ENCODE measurements around the gene HAUS5. TPM values are rescaled to one million over a fixed set of nuclear protein-coding genes. Genes with fewer than 3 reads are reported as not detected.

Gene HAUS5
- total and polyA plus RNA-seq, 9 donors: 8.8 to 24.5 (median 19.4) TPM

DNA sequence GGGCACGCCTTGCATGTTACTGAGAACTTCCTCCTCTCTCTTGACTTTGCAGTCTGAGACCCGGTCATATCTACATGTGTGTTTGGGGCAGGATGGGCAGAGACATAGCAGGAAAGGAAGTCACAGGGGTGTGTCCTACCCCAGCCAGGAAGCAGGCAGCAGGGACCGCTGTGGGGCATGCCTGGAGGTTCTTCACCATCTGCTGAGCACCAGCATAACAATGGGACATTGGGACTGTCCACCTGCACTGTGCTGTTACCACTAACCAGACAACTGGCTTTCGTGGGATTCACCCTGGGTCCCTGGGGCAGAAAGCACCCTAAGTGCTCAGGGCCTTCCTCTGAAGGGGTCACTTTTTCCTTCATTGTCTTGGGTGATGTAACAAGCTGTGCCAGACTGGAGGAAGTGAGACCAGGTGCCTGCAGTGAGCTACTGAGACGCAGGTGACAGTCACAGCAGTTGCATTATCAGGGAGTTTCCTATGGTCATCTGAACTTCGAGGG is 2.6 kb upstream of the HAUS5 start:
- no peak for TF ChIP-seq POLR2A (IDR thresholded peaks at IDR 0.05)
- TF ChIP-seq, protein P1, sequence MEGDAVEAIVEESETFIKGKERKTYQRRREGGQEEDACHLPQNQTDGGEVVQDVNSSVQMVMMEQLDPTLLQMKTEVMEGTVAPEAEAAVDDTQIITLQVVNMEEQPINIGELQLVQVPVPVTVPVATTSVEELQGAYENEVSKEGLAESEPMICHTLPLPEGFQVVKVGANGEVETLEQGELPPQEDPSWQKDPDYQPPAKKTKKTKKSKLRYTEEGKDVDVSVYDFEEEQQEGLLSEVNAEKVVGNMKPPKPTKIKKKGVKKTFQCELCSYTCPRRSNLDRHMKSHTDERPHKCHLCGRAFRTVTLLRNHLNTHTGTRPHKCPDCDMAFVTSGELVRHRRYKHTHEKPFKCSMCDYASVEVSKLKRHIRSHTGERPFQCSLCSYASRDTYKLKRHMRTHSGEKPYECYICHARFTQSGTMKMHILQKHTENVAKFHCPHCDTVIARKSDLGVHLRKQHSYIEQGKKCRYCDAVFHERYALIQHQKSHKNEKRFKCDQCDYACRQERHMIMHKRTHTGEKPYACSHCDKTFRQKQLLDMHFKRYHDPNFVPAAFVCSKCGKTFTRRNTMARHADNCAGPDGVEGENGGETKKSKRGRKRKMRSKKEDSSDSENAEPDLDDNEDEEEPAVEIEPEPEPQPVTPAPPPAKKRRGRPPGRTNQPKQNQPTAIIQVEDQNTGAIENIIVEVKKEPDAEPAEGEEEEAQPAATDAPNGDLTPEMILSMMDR (IDR thresholded peaks at IDR 0.05): no peak
- no peak for TF ChIP-seq EP300 (IDR thresholded peaks at IDR 0.05)
- Histone ChIP-seq H3K4me1 (ENCODE audit: insufficient read depth) (peaks cover 5% of the 10 kb centered on the region), H3K36me3 (no peaks in the 10 kb centered on the region), H3K27me3 (no peaks in the 10 kb centered on the region), H3K9me3 (no peaks in the 10 kb centered on the region), H3K4me3 (no peak overlapping the region), H3K27ac (no peak overlapping the region)
- 70 to 87% (median 72%) methylated on average over 6 of the region's 6 CpGs for WGBS, 3 donors
- intact Hi-C loops (cut with DNase I): loop anchor here in 2 of 4 donors (10.0 kb wide), 2 partner anchors 65 to 345 kb away; partner anchors contain the start of genes TMEM147 (in 1 of the 2) and USF2 (in 1 of the 2)
- DNase-seq: no peak

DNA sequence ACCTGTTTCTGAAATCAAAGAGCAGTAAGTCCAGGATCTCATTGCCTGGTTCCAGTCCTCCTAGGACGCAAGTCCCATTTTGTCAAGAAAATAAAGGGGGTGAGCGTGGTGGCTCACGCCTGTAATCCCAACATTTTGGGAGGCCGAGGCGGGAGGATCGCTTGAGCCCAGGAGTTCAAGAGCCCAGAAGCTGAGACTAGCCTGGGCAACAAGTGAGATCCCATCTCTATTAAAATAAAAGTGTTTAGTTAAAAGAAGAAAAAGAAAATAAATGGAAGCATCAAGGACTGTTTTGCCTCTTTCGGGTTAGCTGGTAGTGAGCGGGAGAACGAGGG is 344 bp upstream of the HAUS5 start:
- intact Hi-C loops (cut with DNase I): loop anchor here in 2 of 4 donors (10.0 kb wide), 2 partner anchors 67 to 347 kb away; partner anchors contain the start of genes TMEM147 (in 1 of the 2) and USF2 (in 1 of the 2)
- peak overlapping the region; percentile 77 for H3K4me3 ChIP-seq
- DNase-seq: no peak

DNA sequence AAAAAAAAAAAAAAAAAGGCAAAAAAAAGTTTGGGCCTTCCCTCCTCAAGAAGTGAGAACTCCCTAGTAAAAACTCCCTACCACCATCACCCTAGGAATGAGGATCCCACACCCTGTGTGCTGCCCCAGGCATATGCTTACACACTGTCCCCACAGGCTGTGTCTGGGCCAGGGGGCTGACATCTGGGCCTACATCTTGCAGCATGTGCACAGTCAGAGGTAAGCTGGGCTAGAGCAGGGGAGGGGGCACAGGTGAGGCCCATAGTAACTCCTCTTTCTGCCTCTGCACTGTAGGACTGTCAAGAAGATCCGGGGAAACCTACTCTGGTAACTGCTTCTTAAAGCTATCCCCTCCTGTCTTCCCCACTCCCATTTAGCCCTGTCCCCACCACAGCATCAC is 1.0 kb downstream of the HAUS5 start:
- H3K9me3 ChIP-seq: no peaks in the 10 kb centered on the region
- peaks cover 5% of the 10 kb centered on the region for H3K4me1 ChIP-seq (ENCODE audit: insufficient read depth)
- WGBS, 3 donors: 65 to 86% (median 67%) methylated on average over 1 of the region's 1 CpG
- no peak for TF ChIP-seq POLR2A (IDR thresholded peaks at IDR 0.05)
- no peak for TF ChIP-seq EP300 (IDR thresholded peaks at IDR 0.05)
- TF ChIP-seq, protein P1 (IDR thresholded peaks at IDR 0.05): no peak
- no peak overlapping the region for H3K27ac ChIP-seq
- intact Hi-C loops (cut with DNase I): loop anchor here in 2 of 4 donors (10.0 kb wide), 2 partner anchors 69 to 349 kb away; partner anchors contain the start of genes TMEM147 (in 1 of the 2) and USF2 (in 1 of the 2)
- H3K36me3 ChIP-seq: no peaks in the 10 kb centered on the region
- no peaks in the 10 kb centered on the region for H3K27me3 ChIP-seq
- DNase-seq: no peak
- no peak overlapping the region for H3K4me3 ChIP-seq

More for the DNA sequence above, 344 bp upstream of the HAUS5 start:
- 25 to 31% (median 29%) methylated on average over 9 of the region's 9 CpGs for WGBS, 3 donors
- peaks cover 5% of the 10 kb centered on the region for H3K4me1 ChIP-seq (ENCODE audit: insufficient read depth)
- peak overlapping the region in 1 of 2 donors; percentile 85 for H3K27ac ChIP-seq
- no peaks in the 10 kb centered on the region for H3K9me3 ChIP-seq
- no peak for TF ChIP-seq EP300 (IDR thresholded peaks at IDR 0.05)
- TF ChIP-seq, protein P1 (IDR thresholded peaks at IDR 0.05): no peak
- no peak for TF ChIP-seq POLR2A (IDR thresholded peaks at IDR 0.05)
- no peaks in the 10 kb centered on the region for H3K27me3 ChIP-seq
- H3K36me3 ChIP-seq: no peaks in the 10 kb centered on the region

DNA sequence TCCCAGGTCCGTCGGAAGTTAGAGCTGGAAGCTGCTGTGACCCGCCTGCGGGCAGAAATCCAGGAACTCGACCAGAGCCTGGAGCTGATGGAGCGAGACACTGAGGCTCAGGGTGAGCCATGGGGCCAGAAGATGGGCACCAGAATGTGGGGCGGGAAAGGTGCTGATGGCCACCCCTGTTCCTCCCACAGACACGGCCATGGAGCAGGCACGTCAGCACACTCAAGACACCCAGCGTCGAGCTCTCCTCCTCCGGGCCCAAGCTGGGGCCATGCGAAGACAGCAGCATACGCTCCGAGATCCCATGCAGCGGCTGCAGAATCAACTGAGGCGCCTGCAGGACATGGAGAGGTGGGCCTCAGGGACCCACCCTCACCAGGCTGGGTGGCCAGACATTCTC is 2.5 kb downstream of the HAUS5 start:
- TF ChIP-seq EP300 (IDR thresholded peaks at IDR 0.05) (no peak), POLR2A (IDR thresholded peaks at IDR 0.05) (no peak)
- TF ChIP-seq, protein P1 (IDR thresholded peaks at IDR 0.05): no peak
- no peaks in the 10 kb centered on the region for H3K9me3 ChIP-seq
- H3K27me3 ChIP-seq: no peaks in the 10 kb centered on the region
- no peak overlapping the region for H3K4me3 ChIP-seq
- H3K27ac ChIP-seq: no peak overlapping the region
- peaks cover 5% of the 10 kb centered on the region for H3K4me1 ChIP-seq (ENCODE audit: insufficient read depth)
- WGBS, 3 donors: 91 to 94% (median 92%) methylated on average over 17 of the region's 17 CpGs
- intact Hi-C loops (cut with DNase I): loop anchor here in 2 of 4 donors (10.0 kb wide), 2 partner anchors 70 to 350 kb away; partner anchors contain the start of genes TMEM147 (in 1 of the 2) and USF2 (in 1 of the 2)
- no peak for DNase-seq
- no peaks in the 10 kb centered on the region for H3K36me3 ChIP-seq
